CMK (cell line): ENCODE results near the gene PNMT.
A peak's percentile ranks its signal among the peaks of the same experiment; 100 is the strongest.

Experiments
- DNase-seq: peaks from one replicate; pipeline ENCODE4 v3.0.0-alpha.2; 2010; ENCODE audit warnings: low read depth

The PNMT gene

DNA sequence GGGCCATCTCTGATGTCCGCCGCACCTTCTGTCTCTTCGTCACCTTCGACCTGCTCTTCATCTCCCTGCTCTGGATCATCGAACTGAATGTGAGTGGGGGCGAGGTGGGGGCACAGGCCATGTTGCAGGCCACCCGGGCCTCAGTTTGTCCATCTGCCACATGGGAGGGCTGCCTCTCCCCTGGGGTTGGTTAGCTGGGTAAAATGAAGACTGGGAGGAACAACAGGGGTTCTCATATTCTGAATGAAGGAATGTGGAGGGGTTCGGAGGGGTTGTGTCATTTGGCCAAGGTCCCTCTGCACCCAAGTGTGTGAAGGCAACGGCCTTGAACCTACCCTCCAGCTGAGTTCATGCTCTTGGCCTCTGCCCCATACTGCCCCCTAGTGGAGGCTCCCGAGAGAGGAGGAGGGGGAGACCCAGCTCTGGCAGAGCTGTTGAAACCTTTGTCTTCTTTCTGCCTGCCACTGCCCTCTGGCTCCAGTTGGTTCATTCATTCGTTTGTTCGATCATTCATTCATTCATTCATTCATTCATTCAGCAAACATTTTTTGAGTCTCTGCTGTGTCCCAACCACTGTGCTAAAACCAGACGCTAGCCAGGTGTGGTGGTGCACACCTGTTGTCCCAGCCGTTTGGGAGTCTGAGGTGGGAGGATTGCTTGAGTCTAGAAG is 14.5 kb upstream of the PNMT start:
- peak; percentile 59 for DNase-seq

DNA sequence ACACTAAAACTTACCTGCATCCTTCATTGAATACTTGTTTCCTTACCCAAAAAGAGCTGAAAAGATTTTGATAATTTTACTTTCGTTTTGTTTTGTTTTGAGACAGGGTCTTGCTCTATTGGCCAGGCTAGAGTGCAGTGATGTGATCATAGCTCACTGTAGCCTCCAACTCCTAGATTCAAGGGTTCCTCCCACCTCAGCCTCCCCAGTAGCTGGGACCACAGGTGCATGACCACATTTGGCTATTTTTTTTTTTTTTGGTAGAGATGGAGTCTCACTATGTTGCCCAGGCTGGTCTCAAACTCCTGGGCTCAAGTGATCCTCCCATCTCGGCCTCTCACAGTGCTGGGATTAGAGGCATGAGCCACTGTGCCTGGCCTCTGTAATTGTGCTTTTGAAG is 13.1 kb upstream of the PNMT start:
- no peak for DNase-seq

DNA sequence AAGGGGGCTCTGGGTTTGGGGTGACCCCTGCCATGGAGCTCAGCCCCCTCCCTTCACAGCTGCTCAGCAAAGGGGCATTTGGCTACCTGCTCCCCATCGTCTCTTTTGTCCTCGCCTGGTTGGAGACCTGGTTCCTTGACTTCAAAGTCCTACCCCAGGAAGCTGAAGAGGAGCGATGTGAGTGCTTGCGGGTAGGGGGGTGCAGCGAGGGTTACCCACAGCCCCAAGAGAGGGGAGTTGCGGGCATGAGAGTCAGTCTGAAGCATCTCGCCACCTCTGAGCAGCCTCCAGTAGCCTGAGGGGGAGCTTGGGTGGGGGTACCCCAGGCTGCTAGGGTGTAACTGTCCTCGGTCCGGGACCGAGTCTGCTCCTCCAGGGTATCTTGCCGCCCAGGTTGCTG is 9.9 kb upstream of the PNMT start:
- DNase-seq, result no peak

DNA sequence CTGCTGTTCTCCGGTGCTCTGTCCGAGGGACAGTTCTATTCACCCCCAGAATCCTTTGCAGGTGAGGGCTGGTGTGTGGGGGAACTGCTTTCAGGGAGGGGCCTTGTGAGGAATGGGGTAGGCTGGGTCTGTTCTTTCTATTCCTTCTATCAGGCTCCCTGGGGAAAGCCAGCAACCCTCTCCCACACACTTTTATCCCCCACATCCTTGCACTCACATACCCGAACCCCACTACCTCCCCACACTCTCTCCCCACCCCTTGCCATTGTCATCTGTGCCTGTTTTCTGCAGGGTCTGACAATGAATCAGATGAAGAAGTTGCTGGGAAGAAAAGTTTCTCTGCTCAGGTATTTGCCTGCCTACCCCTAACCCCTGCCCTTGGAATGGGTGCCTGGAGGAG is 9.5 kb upstream of the PNMT start:
- DNase-seq, result no peak

DNA sequence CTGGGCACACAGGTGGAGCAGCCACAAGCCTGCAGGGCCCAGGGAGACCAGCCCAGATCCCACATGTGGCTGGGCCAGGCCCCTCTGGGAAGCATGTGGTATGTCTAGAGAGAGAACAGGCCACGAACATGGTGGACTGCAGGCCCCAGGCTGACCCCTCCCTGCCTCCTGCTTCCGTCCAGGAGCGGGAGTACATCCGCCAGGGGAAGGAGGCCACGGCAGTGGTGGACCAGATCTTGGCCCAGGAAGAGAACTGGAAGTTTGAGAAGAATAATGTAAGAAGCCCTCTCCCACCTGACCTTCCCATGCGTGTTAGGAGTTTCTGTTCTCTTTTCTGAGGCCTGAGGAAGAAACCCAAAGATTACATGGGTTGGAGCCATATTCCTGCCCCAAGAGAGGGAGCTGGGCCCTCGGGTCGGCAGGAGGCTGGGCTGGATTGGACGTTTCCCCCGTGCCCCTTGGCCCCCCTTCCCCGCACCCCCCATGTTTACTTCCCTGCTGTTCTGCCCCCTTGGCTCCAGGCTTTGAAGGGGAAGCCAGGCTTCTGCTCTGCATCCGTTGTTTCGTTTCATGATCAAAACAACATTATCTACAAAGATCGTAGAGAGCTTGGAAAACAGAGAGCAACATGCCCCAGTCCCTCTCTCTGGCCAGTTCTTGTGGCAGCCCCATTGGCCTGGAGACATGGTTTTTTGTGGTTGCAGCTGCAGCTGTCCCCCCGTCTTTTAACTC is 8.8 kb upstream of the PNMT start:
- no peak for DNase-seq

DNA sequence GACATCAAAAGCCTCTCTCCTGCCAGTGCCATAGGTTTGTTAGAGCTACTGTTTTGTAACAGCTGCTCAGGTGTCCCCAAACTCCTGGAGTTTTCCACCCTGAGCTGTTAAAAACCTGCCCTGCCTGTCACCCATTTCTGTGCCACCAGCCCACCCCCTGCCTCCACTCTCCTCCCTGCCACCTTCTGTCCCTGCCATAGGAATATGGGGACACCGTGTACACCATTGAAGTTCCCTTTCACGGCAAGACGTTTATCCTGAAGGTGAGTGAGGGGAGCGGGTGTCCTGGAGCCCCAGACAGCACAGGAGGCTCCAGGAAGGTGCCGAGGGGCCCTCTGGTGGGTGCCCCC is 8.3 kb upstream of the PNMT start:
- DNase-seq, result no peak

DNA sequence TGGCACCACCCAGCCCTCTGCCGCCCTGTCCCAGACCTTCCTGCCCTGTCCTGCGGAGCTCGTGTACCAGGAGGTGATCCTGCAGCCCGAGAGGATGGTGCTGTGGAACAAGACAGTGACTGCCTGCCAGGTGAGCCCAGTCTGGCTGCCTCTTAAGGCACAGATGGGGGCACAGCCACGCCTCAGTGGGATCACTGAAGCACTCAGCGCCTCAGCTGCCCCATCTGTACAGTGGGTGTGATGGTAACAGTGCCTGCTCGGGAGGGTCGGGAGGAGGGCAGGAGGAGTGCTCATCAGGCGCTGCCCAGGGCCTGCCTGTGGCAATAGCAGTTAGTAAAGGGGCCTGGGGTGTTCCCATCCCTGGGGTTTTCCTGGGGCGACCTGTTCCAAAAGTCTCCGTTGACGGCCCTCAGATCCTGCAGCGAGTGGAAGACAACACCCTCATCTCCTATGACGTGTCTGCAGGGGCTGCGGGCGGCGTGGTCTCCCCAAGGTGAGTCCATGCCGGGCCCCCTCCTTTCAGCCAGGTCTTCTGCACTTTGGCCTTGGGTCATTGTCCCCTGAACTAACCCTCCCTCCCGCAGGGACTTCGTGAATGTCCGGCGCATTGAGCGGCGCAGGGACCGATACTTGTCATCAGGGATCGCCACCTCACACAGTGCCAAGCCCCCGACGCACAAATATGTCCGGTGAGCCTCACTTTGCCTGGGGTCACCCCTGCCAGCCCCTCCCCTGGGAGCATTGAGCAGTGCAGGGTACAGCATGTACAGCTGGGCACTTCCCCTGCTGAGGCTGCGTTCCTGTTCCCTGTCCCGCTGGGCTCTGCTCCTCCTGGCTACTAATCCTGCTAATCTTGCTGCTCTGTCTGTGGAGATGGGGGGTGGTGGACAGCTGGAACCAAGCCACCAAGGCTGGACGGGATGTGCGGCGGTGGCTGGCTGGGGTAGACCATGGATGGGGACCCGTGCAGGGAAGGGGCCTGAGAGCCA is 7.6 kb upstream of the PNMT start:
- DNase-seq, result no peak

DNA sequence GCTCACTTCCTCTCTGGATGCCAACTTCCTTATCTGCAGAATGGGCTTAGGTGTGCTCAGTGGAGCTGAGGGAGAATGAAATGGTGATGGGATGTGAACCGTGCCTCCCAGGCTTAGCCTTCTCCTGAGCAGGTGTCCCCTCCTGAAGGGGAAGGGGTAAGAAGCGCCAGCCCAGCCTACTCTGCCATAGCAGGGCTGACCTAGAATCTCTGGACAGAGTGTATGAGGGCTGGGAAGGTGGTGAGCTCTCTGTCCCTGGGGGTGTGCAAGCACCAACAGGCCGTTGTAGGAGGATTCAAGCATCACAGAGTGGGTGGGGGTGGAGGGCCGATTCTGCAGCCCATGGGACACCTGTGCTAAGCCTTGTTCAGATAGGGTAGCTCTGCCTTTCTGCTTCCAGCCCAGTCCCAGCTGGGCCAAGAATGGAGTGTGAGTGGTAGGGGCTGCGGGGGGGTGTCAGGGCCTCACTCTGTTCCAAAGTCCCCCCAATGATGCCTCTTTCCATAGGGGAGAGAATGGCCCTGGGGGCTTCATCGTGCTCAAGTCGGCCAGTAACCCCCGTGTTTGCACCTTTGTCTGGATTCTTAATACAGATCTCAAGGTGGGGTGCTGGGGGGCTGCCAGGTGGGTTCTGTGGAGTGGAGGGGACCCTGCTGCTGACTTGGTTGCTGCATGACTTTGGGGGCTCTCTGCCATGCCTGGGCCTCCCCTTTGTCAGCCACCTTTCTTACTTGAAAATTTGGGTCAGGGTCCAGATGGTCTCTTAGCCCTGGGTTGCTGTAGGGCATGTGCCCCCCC is 6.3 kb upstream of the PNMT start:
- DNase-seq, result no peak

DNA sequence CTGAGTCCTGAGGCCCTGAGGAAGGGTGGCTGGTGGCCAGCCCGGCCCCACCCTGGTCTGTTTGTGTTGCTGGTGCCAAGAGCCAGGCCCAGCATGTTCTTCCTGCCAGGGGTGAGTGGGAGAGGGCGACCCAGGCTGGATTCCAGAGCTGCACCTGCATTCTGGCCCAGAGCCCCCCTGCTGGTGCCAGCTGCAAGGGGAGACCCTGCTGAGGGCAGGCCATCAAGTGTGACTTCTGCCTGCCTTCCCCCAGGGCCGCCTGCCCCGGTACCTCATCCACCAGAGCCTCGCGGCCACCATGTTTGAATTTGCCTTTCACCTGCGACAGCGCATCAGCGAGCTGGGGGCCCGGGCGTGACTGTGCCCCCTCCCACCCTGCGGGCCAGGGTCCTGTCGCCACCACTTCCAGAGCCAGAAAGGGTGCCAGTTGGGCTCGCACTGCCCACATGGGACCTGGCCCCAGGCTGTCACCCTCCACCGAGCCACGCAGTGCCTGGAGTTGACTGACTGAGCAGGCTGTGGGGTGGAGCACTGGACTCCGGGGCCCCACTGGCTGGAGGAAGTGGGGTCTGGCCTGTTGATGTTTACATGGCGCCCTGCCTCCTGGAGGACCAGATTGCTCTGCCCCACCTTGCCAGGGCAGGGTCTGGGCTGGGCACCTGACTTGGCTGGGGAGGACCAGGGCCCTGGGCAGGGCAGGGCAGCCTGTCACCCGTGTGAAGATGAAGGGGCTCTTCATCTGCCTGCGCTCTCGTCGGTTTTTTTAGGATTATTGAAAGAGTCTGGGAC is 5.5 kb upstream of the PNMT start:
- DNase-seq, result no peak

DNA sequence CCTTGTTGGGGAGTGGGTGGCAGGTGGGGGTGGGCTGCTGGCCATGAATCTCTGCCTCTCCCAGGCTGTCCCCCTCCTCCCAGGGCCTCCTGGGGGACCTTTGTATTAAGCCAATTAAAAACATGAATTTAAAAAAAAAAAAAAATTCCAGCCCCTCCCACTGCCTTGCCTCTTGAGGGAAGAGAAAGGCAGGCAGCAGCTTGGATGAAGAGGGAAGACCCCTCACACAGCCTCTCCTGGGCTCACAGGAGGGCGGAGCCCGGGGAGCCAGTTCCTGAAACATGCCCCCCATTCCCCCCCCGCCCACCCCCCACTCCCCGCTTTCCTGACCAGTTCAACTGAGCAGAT is 4.9 kb upstream of the PNMT start:
- DNase-seq, result no peak

DNA sequence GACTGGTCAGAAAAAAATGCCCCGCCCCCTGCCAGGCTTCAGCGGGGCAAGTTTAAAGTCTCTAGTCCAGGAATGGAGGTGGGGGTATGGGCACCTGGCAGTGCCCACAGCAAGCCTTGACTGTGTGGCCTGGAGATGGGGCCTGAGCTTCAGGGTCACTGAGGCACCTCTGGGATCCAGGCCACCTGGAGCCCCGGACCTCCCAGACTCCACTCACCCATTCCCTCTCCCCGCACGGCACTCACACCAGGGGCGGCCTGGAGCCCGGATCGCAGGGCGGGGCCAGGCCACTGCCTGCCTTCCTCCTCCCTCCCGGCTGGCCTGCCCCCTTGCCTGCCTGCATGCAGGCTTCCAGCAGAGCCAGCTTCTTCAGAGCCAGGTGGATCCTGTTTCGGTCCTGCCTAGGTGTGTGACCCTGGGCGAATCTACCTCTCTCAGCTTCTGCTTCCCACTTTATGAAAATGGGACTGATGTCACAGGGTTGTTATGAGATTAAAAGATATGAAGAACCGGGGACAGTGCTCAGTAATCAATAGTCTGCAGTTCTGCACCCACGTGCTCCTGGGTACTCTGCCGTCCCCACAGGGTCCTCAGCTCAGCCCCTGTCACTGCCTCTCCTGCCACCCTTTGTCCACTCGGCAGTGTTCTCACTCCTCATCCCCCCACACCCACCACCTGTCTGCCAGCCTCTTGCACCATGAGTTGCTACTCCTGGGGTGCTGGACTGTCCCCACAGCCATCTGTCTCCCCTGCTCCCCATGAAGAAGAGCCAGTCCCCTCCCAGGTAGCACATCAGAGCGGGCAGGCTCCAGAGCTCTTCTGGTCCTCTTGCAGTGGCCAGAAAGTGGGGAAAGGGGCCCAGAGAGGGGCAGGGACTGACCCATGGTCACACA is 4.3 kb upstream of the PNMT start:
- no peak for DNase-seq

DNA sequence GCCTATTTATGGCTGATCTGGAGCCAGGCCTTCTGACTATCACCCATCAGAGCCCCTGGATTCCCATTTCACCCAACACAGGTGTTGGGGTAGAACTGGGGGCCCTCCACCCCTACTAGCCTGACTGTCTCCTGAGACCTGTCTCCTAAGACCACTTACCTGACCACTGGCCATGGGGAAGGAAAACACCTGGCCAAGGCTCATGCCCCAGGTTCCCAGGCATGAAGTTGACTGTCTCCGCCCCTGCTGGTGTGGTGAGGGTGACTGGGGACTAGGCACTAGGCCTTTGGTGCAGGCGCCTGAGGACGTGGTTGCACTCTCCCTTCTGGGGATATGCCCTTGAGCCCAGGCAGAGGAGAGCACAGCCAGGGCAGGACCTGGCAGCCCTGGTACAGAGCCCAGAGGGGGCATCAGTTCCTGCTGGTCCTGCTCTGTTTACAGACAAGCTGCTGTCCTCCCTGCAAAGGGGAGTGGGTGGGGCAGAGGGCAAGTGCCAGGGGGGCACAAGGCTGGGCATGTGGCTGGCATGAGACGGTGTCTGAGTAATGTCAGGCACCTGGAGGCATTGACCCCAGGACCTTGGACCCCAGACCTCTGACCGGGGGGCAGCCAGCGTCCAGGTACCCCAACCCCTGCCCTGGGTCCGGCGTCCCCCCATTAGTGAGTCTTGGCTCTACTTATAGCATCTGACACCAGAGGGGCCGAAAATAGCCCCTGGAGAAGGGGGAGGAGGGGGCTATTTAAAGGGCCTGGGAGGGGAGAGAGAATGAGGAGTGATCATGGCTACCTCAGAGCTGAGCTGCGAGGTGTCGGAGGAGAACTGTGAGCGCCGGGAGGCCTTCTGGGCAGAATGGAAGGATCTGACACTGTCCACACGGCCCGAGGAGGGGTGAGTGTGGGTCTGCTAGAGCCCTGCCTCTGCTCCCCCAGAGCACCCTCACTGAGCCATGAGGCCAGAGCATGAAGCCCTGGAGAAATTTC is 3.4 kb upstream of the PNMT start, which contains the start of gene TCAP:
TSS of gene TCAP (plus strand) at position 769 of the 981 bp plus-strand sequence. CDS start at position 780, 11 bp downstream.
- DNase-seq, result no peak

DNA sequence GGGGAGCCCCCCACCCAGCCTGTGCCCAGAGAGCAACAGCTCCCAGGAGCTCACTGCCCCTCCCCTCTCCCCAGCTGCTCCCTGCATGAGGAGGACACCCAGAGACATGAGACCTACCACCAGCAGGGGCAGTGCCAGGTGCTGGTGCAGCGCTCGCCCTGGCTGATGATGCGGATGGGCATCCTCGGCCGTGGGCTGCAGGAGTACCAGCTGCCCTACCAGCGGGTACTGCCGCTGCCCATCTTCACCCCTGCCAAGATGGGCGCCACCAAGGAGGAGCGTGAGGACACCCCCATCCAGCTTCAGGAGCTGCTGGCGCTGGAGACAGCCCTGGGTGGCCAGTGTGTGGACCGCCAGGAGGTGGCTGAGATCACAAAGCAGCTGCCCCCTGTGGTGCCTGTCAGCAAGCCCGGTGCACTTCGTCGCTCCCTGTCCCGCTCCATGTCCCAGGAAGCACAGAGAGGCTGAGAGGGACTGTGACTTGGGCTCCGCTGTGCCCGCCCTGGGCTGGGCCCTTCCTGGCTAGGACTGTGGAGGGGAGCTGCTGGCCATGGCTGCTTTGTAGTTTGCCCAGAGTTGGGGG is 2.5 kb upstream of the PNMT start:
- DNase-seq, result no peak

DNA sequence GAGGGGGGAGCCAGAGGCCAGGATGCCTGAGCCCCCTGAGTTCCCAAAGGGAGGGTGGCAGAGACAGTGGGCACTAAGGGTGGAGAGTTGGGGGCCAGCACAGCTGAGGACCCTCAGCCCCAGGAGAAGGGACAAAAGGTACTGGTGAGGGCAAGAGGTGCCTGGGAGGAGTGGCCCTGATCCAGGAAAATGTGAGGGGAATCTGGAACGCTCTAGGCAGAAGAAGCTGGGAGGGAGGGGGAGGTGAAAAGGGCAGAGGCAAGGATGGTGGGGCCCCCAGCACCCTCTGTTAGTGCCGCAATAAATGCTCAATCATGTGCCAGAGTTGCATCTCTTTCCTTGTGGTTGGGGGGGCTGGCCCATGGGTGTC is 2.0 kb upstream of the PNMT start:
- no peak for DNase-seq

DNA sequence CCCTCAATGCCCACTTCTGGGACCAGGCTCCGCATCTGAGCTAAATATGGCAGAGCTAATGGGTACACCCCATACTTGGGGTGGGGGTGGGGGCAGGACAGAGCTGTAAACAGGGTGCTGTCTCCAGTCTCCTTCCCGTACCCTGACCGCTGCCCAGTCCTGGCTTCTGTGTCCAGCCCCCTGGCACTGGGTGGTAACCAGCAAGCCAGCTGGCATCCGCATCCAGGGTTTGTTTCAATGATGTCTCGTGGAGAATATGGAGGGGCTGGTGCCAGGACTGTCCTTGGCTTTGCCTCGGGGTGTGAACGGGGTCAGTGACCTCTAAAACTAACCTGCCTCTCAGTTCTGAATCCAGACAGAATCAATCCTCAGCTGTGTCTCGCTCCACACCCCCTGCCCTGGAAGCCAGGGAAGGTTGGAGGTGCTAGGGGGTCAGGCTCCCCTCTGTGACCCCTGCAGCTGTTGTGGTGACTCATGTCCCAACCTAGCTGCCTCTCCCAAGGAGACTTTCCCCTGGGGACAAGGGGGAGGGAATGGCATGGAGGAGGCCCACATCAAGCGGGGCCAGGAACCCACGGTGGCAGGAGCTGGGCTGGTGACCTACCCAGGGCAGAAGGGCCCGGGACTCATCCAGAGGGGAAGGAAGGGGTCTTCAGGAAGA is 1.5 kb upstream of the PNMT start:
- DNase-seq, result no peak

DNA sequence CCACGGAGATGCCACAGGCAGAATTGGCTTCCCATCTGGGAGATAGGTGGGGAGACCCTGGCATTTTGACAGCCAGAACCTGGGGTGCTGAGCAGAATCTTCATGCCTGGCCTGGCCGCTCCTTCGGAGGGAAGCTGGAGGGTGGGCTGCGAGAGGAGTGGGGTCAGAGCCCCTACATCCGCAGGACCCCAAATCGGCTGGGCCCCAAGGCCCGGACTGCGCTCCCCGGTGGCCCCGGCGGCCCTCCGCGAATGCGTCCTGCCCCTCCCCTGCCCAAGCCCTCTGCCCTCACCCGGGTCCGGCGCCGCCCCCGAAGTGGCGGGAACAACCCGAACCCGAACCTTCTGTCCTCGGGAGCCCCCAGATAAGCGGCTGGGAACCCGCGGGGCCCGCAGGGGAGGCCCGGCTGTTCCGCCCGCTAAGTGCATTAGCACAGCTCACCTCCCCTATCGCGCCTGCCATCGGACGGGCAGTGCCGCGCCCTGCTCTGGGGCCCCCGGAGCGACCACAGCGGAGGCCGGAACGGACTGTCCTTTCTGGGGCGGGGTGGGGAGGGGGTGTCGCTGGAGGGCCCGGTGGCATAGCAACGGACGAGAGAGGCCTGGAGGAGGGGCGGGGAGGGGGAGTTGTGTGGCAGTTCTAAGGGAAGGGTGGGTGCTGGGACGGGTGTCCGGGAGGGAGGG is 850 bp upstream of the PNMT start:
- DNase-seq, result peak; percentile 89
